Measurements from ENCODE around the gene SRPK2.

DNA sequence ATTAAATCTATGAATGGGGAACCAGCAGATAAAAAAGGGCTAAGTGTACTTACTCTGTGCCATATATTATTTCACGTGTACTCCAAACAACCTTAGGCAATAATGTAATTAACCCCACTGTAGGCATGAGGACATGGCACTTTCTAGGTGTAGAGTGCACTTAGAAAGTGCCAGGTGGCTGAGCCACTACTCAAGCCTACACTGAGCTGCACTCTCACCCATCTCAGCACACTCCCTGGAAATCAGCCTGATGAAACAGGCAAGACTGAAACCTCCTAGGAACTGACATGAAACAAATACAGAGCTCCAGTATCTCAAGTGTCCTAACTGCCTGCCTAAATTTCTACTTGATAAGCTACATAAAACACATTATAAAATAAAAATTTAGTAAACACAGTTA is 227.4 kb downstream of the SRPK2 start:
- TF ChIP-seq, protein P1, sequence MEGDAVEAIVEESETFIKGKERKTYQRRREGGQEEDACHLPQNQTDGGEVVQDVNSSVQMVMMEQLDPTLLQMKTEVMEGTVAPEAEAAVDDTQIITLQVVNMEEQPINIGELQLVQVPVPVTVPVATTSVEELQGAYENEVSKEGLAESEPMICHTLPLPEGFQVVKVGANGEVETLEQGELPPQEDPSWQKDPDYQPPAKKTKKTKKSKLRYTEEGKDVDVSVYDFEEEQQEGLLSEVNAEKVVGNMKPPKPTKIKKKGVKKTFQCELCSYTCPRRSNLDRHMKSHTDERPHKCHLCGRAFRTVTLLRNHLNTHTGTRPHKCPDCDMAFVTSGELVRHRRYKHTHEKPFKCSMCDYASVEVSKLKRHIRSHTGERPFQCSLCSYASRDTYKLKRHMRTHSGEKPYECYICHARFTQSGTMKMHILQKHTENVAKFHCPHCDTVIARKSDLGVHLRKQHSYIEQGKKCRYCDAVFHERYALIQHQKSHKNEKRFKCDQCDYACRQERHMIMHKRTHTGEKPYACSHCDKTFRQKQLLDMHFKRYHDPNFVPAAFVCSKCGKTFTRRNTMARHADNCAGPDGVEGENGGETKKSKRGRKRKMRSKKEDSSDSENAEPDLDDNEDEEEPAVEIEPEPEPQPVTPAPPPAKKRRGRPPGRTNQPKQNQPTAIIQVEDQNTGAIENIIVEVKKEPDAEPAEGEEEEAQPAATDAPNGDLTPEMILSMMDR (IDR thresholded peaks at IDR 0.05), result no peak
- no peak for TF ChIP-seq ESRRA (CRISPR knock-in tag; IDR thresholded peaks at IDR 0.05; ENCODE audit: borderline replicate concordance)
- TF ChIP-seq, protein P2, sequence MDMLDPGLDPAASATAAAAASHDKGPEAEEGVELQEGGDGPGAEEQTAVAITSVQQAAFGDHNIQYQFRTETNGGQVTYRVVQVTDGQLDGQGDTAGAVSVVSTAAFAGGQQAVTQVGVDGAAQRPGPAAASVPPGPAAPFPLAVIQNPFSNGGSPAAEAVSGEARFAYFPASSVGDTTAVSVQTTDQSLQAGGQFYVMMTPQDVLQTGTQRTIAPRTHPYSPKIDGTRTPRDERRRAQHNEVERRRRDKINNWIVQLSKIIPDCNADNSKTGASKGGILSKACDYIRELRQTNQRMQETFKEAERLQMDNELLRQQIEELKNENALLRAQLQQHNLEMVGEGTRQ (CRISPR knock-in tag; IDR thresholded peaks at IDR 0.05), result no peak
- no peak for TF ChIP-seq SMAD3 (CRISPR knock-in tag; IDR thresholded peaks at IDR 0.05; ENCODE audit: borderline replicate concordance)
- TF ChIP-seq NR3C1 (CRISPR knock-in tag; conservative IDR thresholded peaks at IDR 0.05; ENCODE audit: low read depth), result no peak
